Endometrium (tissue), 2 donors: Measurements from ENCODE around the gene GATC.
A peak's percentile ranks its signal among the peaks of the same experiment; 100 is the strongest.
"Not testable (repeated sequence)": the region's sequence is repeated elsewhere in the genome, so short reads cannot be mapped to it uniquely, and the experiment has no call there.

Experiments used
- FAIRE-seq: peaks from 2 replicates; lab custom pipeline; 2012; peaks lifted over from hg19 to GRCh38; lab: Jason Lieb, UNC
- donor health status: control.
- donor health status: control.

Gene GATC

GRCh38 chr12:120437735-120438494, 8.3 kb upstream of the GATC start, which contains the start of gene COX6A1:
COX6A1 (plus strand) TSS chr12:120438113; CDS start chr12:120438127, 14 bp downstream.
- FAIRE-seq: peak; percentile 73

GRCh38 chr12:120438495-120439198, 7.6 kb upstream of the GATC start:
- FAIRE-seq: no peak

GRCh38 chr12:120439646-120440247, 6.5 kb upstream of the GATC start:
- no peak for FAIRE-seq

- no peak for FAIRE-seq
Measured at GRCh38 chr12:120444676-120445075, 1.6 kb upstream of the GATC start.

- FAIRE-seq: not testable (repeated sequence)
Measured at GRCh38 chr12:120446844-120447178, 567 bp downstream of the GATC start.

GRCh38 chr12:120447992-120448391, 1.7 kb downstream of the GATC start:
- no peak for FAIRE-seq

GRCh38 chr12:120452524-120452923, 6.3 kb downstream of the GATC start:
- not testable (repeated sequence) for FAIRE-seq

- no peak for FAIRE-seq
Measured at GRCh38 chr12:120453060-120453750, 7.0 kb downstream of the GATC start.

- no peak for FAIRE-seq
Measured at GRCh38 chr12:120453977-120454376, 7.7 kb downstream of the GATC start.

- FAIRE-seq: no peak
Measured at GRCh38 chr12:120455302-120455701, 9.1 kb downstream of the GATC start.

GRCh38 chr12:120457133-120457532, 10.9 kb downstream of the GATC start:
- no peak for FAIRE-seq

- no peak for FAIRE-seq
Measured at GRCh38 chr12:120460157-120460556, 13.9 kb downstream of the GATC start.

GRCh38 chr12:120462099-120462640, 15.9 kb downstream of the GATC start:
- no peak for FAIRE-seq

- no peak for FAIRE-seq
Measured at GRCh38 chr12:120463712-120464111, 17.5 kb downstream of the GATC start.

- FAIRE-seq: no peak
Measured at GRCh38 chr12:120465756-120466155, 19.5 kb downstream of the GATC start.

- no peak for FAIRE-seq
Measured at GRCh38 chr12:120466560-120467315, 20.5 kb downstream of the GATC start.

GRCh38 chr12:120467439-120467838, 21.2 kb downstream of the GATC start:
- no peak for FAIRE-seq

- FAIRE-seq: no peak
Measured at GRCh38 chr12:120468325-120468820, 22.1 kb downstream of the GATC start.

GRCh38 chr12:120468821-120469449, 22.7 kb downstream of the GATC start:
- no peak for FAIRE-seq

- FAIRE-seq: no peak
Measured at GRCh38 chr12:120469450-120470149, 23.4 kb downstream of the GATC start, which contains the start of gene SRSF9. SRSF9 (minus strand) TSS chr12:120469748; CDS start chr12:120469609, 139 bp downstream.
